ENCODE measurements around the gene SPC25.
"Not testable (repeated sequence)": the region's sequence is repeated elsewhere in the genome, so short reads cannot be mapped to it uniquely, and the experiment has no call there.

Gene SPC25

GRCh38 chr2:168884975-168885374 is 5.3 kb downstream of the SPC25 start:
- no peak overlapping the region for H2AFZ ChIP-seq (ENCODE audit: low read depth, low read length)
- peaks cover 79% of the 10 kb centered on the region for H3K79me2 ChIP-seq (ENCODE audit: insufficient read depth, low read length)
- no peak overlapping the region for H3K4me2 ChIP-seq (ENCODE audit: insufficient read depth, low read length)
- H3K4me3 ChIP-seq (ENCODE audit: low read depth in 1 of 2, low read length in 2 of 2) = no peak overlapping the region
- peaks cover 7% of the 10 kb centered on the region; the same call in 1 of the 2 replicates for H4K20me1 ChIP-seq (ENCODE audit: insufficient read depth, low read length)
- H3K9me3 ChIP-seq (ENCODE audit: insufficient read depth, low read length, severe bottlenecking) = no peaks in the 10 kb centered on the region
- peaks cover 24% of the 10 kb centered on the region for H3K4me1 ChIP-seq (ENCODE audit: insufficient read depth, low read length)
- no peak for TF ChIP-seq EZH2 (IDR thresholded peaks at IDR 0.05; ENCODE audit: borderline replicate concordance, low read depth, low read length, severe bottlenecking)
- no peak for TF ChIP-seq CTCF (IDR thresholded peaks at IDR 0.05; ENCODE audit: borderline replicate concordance, extremely low read depth, low read length, poor library complexity, severe bottlenecking)
- H3K27me3 ChIP-seq (ENCODE audit: insufficient read depth, low read length, poor library complexity) = no peaks in the 10 kb centered on the region
- DNase-seq (no peak), ATAC-seq (ENCODE audit: insufficient read depth, low read depth) (no peak)
- H3K9ac ChIP-seq (ENCODE audit: low read depth, low read length) = no peak overlapping the region
- peaks cover 46% of the 10 kb centered on the region for H3K36me3 ChIP-seq (ENCODE audit: insufficient read depth, low read length)
- no peak overlapping the region for H3K27ac ChIP-seq (ENCODE audit: low read length)

GRCh38 chr2:168882163-168882562 is 8.1 kb downstream of the SPC25 start:
- not testable (repeated sequence) for DNase-seq; ATAC-seq (ENCODE audit: insufficient read depth, low read depth)
- peaks cover 30% of the 10 kb centered on the region for H3K36me3 ChIP-seq (ENCODE audit: insufficient read depth, low read length)

GRCh38 chr2:168874368-168875054 is 15.7 kb downstream of the SPC25 start:
- H3K27ac ChIP-seq (ENCODE audit: low read length) = no peak overlapping the region
- H3K36me3 ChIP-seq (ENCODE audit: insufficient read depth, low read length) = peaks cover 50% of the 10 kb centered on the region
- peaks cover 4% of the 10 kb centered on the region for H3K9me3 ChIP-seq (ENCODE audit: insufficient read depth, low read length, severe bottlenecking)
- H3K79me2 ChIP-seq (ENCODE audit: insufficient read depth, low read length) = peaks cover 35% of the 10 kb centered on the region
- DNase-seq (no peak), ATAC-seq (ENCODE audit: insufficient read depth, low read depth) (no peak)
- no peaks in the 10 kb centered on the region for H3K4me1 ChIP-seq (ENCODE audit: insufficient read depth, low read length)
- H3K4me3 ChIP-seq (ENCODE audit: low read depth in 1 of 2, low read length in 2 of 2) = no peak overlapping the region
- H3K4me2 ChIP-seq (ENCODE audit: insufficient read depth, low read length) = no peak overlapping the region
- no peak overlapping the region for H3K9ac ChIP-seq (ENCODE audit: low read depth, low read length)
- H3K27me3 ChIP-seq (ENCODE audit: insufficient read depth, low read length, poor library complexity) = no peaks in the 10 kb centered on the region
- no peak overlapping the region for H2AFZ ChIP-seq (ENCODE audit: low read depth, low read length)
- no peaks in the 10 kb centered on the region for H4K20me1 ChIP-seq (ENCODE audit: insufficient read depth, low read length)
- TF ChIP-seq CTCF (IDR thresholded peaks at IDR 0.05; ENCODE audit: borderline replicate concordance, extremely low read depth, low read length, poor library complexity, severe bottlenecking) (no peak), EZH2 (IDR thresholded peaks at IDR 0.05; ENCODE audit: borderline replicate concordance, low read depth, low read length, severe bottlenecking) (no peak)

More at GRCh38 chr2:168882163-168882562, 8.1 kb downstream of the SPC25 start:
- H4K20me1 ChIP-seq (ENCODE audit: insufficient read depth, low read length); H3K9ac ChIP-seq (ENCODE audit: low read depth, low read length); H3K4me1 ChIP-seq (ENCODE audit: insufficient read depth, low read length); H3K4me3 ChIP-seq (ENCODE audit: low read depth in 1 of 2, low read length in 2 of 2); H3K4me2 ChIP-seq (ENCODE audit: insufficient read depth, low read length); H3K27ac ChIP-seq (ENCODE audit: low read length); H3K9me3 ChIP-seq (ENCODE audit: insufficient read depth, low read length, severe bottlenecking); H2AFZ ChIP-seq (ENCODE audit: low read depth, low read length); H3K27me3 ChIP-seq (ENCODE audit: insufficient read depth, low read length, poor library complexity): not testable (repeated sequence)
- H3K79me2 ChIP-seq (ENCODE audit: insufficient read depth, low read length) = peaks cover 77% of the 10 kb centered on the region

- not testable (repeated sequence) for H3K4me3 ChIP-seq (ENCODE audit: low read depth in 1 of 2, low read length in 2 of 2); H4K20me1 ChIP-seq (ENCODE audit: insufficient read depth, low read length); ATAC-seq (ENCODE audit: insufficient read depth, low read depth); H3K9me3 ChIP-seq (ENCODE audit: insufficient read depth, low read length, severe bottlenecking); H3K4me2 ChIP-seq (ENCODE audit: insufficient read depth, low read length); DNase-seq; H3K27ac ChIP-seq (ENCODE audit: low read length); H3K9ac ChIP-seq (ENCODE audit: low read depth, low read length); H3K27me3 ChIP-seq (ENCODE audit: insufficient read depth, low read length, poor library complexity); H3K4me1 ChIP-seq (ENCODE audit: insufficient read depth, low read length); H2AFZ ChIP-seq (ENCODE audit: low read depth, low read length)
- Histone ChIP-seq H3K36me3 (ENCODE audit: insufficient read depth, low read length) (peaks cover 50% of the 10 kb centered on the region), H3K79me2 (ENCODE audit: insufficient read depth, low read length) (peaks cover 15% of the 10 kb centered on the region; the same call in 1 of the 2 replicates)
Observed at GRCh38 chr2:168870824-168871223, 19.4 kb downstream of the SPC25 start.

GRCh38 chr2:168870369-168870768 is 19.9 kb downstream of the SPC25 start:
- not testable (repeated sequence) for H3K9ac ChIP-seq (ENCODE audit: low read depth, low read length); H3K27ac ChIP-seq (ENCODE audit: low read length); H3K4me1 ChIP-seq (ENCODE audit: insufficient read depth, low read length); ATAC-seq (ENCODE audit: insufficient read depth, low read depth); DNase-seq; H3K27me3 ChIP-seq (ENCODE audit: insufficient read depth, low read length, poor library complexity); H3K9me3 ChIP-seq (ENCODE audit: insufficient read depth, low read length, severe bottlenecking); H3K4me2 ChIP-seq (ENCODE audit: insufficient read depth, low read length); H2AFZ ChIP-seq (ENCODE audit: low read depth, low read length); H4K20me1 ChIP-seq (ENCODE audit: insufficient read depth, low read length); H3K4me3 ChIP-seq (ENCODE audit: low read depth in 1 of 2, low read length in 2 of 2)
- Histone ChIP-seq H3K36me3 (ENCODE audit: insufficient read depth, low read length) (peaks cover 48% of the 10 kb centered on the region), H3K79me2 (ENCODE audit: insufficient read depth, low read length) (peaks cover 15% of the 10 kb centered on the region; the same call in 1 of the 2 replicates)

GRCh38 chr2:168867164-168867563 is 23.1 kb downstream of the SPC25 start:
- not testable (repeated sequence) for ATAC-seq (ENCODE audit: insufficient read depth, low read depth); H3K4me1 ChIP-seq (ENCODE audit: insufficient read depth, low read length); H3K27ac ChIP-seq (ENCODE audit: low read length); H3K27me3 ChIP-seq (ENCODE audit: insufficient read depth, low read length, poor library complexity); DNase-seq; H3K4me2 ChIP-seq (ENCODE audit: insufficient read depth, low read length); H3K9ac ChIP-seq (ENCODE audit: low read depth, low read length); H3K9me3 ChIP-seq (ENCODE audit: insufficient read depth, low read length, severe bottlenecking); H2AFZ ChIP-seq (ENCODE audit: low read depth, low read length); H3K79me2 ChIP-seq (ENCODE audit: insufficient read depth, low read length); H3K4me3 ChIP-seq (ENCODE audit: low read depth in 1 of 2, low read length in 2 of 2); H4K20me1 ChIP-seq (ENCODE audit: insufficient read depth, low read length)
- peaks cover 46% of the 10 kb centered on the region for H3K36me3 ChIP-seq (ENCODE audit: insufficient read depth, low read length)

Data from DND-41 (cell line).